ENCODE results near the gene BARD1. TPM values are rescaled to one million over a fixed set of nuclear protein-coding genes. Genes with fewer than 3 reads are reported as not detected.

The BARD1 gene
- total RNA-seq, 2 experiments from 2014 or later = 60.7 to 64.9 TPM

DNA sequence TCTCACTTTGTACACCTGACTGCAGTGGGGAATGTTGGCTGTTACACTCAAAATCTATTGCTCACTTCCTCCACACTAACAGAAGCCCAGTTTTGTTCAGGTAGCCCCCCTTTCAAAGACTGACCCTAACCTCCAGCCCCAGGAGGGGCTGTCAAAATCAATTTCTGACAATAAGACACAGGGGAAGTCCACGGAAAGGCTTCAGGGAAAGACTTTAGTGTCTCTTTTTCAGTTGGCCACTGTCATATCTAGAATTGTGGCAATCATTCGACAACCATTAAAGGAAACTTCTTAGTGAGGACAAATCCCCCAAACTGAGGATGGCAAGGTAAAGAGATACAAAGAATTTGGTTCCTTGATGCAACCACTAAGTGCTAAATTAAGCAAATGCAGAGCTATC is 59.0 kb downstream of the BARD1 start:
- intact Hi-C loops (cut with micrococcal nuclease; ENCODE audit: unreplicated experiment) = no loop called here
- peaks cover 6% of the 10 kb centered on the region for H3K9me3 ChIP-seq (ENCODE audit: low read length)
- BruUV-seq (replicated peaks) = no TSS peak
- POLR2A ChIA-PET = interaction anchor here (0.6 to 2.0 kb wide), 2 partner anchors 9 to 16 kb away, joined by 3 to 5 read pairs; no protein-coding TSS in a partner anchor
- H2AFZ ChIP-seq (ENCODE audit: low read length) = no peak overlapping the region
- TF ChIP-seq, protein P1, sequence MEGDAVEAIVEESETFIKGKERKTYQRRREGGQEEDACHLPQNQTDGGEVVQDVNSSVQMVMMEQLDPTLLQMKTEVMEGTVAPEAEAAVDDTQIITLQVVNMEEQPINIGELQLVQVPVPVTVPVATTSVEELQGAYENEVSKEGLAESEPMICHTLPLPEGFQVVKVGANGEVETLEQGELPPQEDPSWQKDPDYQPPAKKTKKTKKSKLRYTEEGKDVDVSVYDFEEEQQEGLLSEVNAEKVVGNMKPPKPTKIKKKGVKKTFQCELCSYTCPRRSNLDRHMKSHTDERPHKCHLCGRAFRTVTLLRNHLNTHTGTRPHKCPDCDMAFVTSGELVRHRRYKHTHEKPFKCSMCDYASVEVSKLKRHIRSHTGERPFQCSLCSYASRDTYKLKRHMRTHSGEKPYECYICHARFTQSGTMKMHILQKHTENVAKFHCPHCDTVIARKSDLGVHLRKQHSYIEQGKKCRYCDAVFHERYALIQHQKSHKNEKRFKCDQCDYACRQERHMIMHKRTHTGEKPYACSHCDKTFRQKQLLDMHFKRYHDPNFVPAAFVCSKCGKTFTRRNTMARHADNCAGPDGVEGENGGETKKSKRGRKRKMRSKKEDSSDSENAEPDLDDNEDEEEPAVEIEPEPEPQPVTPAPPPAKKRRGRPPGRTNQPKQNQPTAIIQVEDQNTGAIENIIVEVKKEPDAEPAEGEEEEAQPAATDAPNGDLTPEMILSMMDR (conservative IDR thresholded peaks at IDR 0.05; ENCODE audit: low read length) = no peak
- TF ChIP-seq EZH2phosphoT487 (IDR thresholded peaks at IDR 0.05; ENCODE audit: borderline replicate concordance, low read depth, low read length) = no peak
- H3K4me2 ChIP-seq (ENCODE audit: low read length) = no peak overlapping the region
- H3K36me3 ChIP-seq (ENCODE audit: insufficient read depth, low read length) = peaks cover 88% of the 10 kb centered on the region
- CTCF ChIA-PET (ENCODE audit: unreplicated experiment) = no interaction called here
- H3K9me2 ChIP-seq (ENCODE audit: insufficient read depth, low read length) = no peaks in the 10 kb centered on the region
- no peak overlapping the region for H3K4me3 ChIP-seq (ENCODE audit: low read depth, low read length, poor library complexity, severe bottlenecking)
- peaks cover 19% of the 10 kb centered on the region; the same call in 1 of the 2 replicates for H4K20me1 ChIP-seq (ENCODE audit: insufficient read depth, low read length)
- peaks cover 29% of the 10 kb centered on the region for H3K79me2 ChIP-seq (ENCODE audit: insufficient read depth, low read depth, low read length)
- H3K4me1 ChIP-seq (ENCODE audit: insufficient read depth, low read length, poor library complexity, severe bottlenecking) = peaks cover 5% of the 10 kb centered on the region
- no peak overlapping the region for H3K27ac ChIP-seq (ENCODE audit: low read depth, low read length, poor library complexity, severe bottlenecking)
- no peak for DNase-seq (ENCODE audit: low spot score)

DNA sequence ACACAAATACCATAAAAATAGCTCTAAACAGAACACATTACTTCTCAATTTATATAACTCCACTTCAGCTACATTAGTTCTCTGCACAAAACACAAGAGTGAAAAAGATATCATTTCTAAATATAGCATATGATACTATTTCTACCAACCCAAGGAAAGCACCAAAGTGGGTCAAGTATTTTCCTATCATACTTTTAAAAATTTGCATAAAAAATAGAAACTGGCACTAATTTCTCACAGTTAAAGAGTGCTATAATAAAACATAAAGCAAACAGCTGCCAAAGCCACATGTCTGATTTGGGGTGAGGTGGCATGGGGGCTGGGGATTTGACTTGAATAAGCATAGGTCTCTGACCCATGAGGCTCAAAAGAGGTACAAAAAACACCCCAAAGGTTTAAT is 61.5 kb downstream of the BARD1 start:
- no TSS peak for BruUV-seq (replicated peaks)

DNA sequence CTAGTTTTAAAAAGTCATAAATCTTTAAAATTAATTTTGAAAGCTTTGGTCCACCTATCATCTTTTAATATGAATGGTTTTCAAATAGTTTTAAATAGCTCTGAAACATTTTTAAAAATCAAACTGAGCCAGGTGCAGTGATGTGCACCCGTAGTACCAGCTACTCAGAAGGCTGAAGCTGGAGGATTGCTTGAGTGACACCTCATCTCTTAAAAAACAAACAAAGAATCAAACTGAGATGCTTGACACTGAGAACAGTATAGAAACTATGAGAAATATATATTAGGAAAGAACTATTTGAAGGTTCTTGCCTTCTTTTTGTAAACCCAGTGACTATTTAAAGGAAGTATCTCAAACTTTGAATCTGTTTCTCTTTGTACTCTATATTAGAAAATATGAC is 67.4 kb downstream of the BARD1 start:
- intact Hi-C loops (cut with micrococcal nuclease; ENCODE audit: unreplicated experiment) = no loop called here
- no peaks in the 10 kb centered on the region for H4K20me1 ChIP-seq (ENCODE audit: insufficient read depth, low read length)
- no TSS peak for BruUV-seq (replicated peaks)
- no peak overlapping the region for H3K4me3 ChIP-seq (ENCODE audit: low read depth, low read length, poor library complexity, severe bottlenecking)
- CTCF ChIA-PET (ENCODE audit: unreplicated experiment) = no interaction called here
- TF ChIP-seq, protein P1 (conservative IDR thresholded peaks at IDR 0.05; ENCODE audit: low read length) = no peak
- TF ChIP-seq EZH2phosphoT487 (IDR thresholded peaks at IDR 0.05; ENCODE audit: borderline replicate concordance, low read depth, low read length) = no peak
- H3K4me2 ChIP-seq (ENCODE audit: low read length) = no peak overlapping the region
- no peaks in the 10 kb centered on the region for H3K9me3 ChIP-seq (ENCODE audit: low read length)
- DNase-seq (ENCODE audit: low spot score) = no peak
- no peaks in the 10 kb centered on the region for H3K4me1 ChIP-seq (ENCODE audit: insufficient read depth, low read length, poor library complexity, severe bottlenecking)
- H2AFZ ChIP-seq (ENCODE audit: low read length) = no peak overlapping the region
- no peak overlapping the region for H3K27ac ChIP-seq (ENCODE audit: low read depth, low read length, poor library complexity, severe bottlenecking)
- POLR2A ChIA-PET = interaction anchor here (1.2 kb wide), 1 partner anchor 13 kb away, joined by 5 read pairs; no protein-coding TSS in a partner anchor
- no peaks in the 10 kb centered on the region for H3K9me2 ChIP-seq (ENCODE audit: insufficient read depth, low read length)
- H3K79me2 ChIP-seq (ENCODE audit: insufficient read depth, low read depth, low read length) = peaks cover 21% of the 10 kb centered on the region; the same call in 1 of the 2 replicates
- peaks cover 91% of the 10 kb centered on the region for H3K36me3 ChIP-seq (ENCODE audit: insufficient read depth, low read length)

More for the DNA sequence above, 61.5 kb downstream of the BARD1 start:
- DNase-seq (ENCODE audit: low spot score) = no peak
- H3K27ac ChIP-seq (ENCODE audit: low read depth, low read length, poor library complexity, severe bottlenecking) = no peak overlapping the region
- peaks cover 23% of the 10 kb centered on the region; the same call in 1 of the 2 replicates for H3K79me2 ChIP-seq (ENCODE audit: insufficient read depth, low read depth, low read length)
- H2AFZ ChIP-seq (ENCODE audit: low read length) = no peak overlapping the region
- no peak overlapping the region for H3K4me3 ChIP-seq (ENCODE audit: low read depth, low read length, poor library complexity, severe bottlenecking)
- ChIA-PET CTCF (ENCODE audit: unreplicated experiment) (no interaction called here), POLR2A (no interaction called here)
- no peaks in the 10 kb centered on the region for H3K4me1 ChIP-seq (ENCODE audit: insufficient read depth, low read length, poor library complexity, severe bottlenecking)
- no peak for TF ChIP-seq EZH2phosphoT487 (IDR thresholded peaks at IDR 0.05; ENCODE audit: borderline replicate concordance, low read depth, low read length)
- TF ChIP-seq, protein P1 (conservative IDR thresholded peaks at IDR 0.05; ENCODE audit: low read length) = no peak
- intact Hi-C loops (cut with micrococcal nuclease; ENCODE audit: unreplicated experiment) = no loop called here
- peaks cover 6% of the 10 kb centered on the region for H3K9me3 ChIP-seq (ENCODE audit: low read length)
- H3K4me2 ChIP-seq (ENCODE audit: low read length) = no peak overlapping the region
- H4K20me1 ChIP-seq (ENCODE audit: insufficient read depth, low read length) = peaks cover 2% of the 10 kb centered on the region; the same call in 1 of the 2 replicates
- H3K36me3 ChIP-seq (ENCODE audit: insufficient read depth, low read length) = peaks cover 88% of the 10 kb centered on the region
- H3K9me2 ChIP-seq (ENCODE audit: insufficient read depth, low read length) = no peaks in the 10 kb centered on the region

Data from OCI-LY7 (cell line).